Activated CD4-positive, CD25-positive, alpha-beta regulatory T cell (primary cell): ENCODE results near the gene MKNK2.

Source experiments
- DNase-seq, 4 experiments: peaks; one replicate each; lab custom pipeline; 2025; lab: John Stamatoyannopoulos, UW

Gene MKNK2

DNA sequence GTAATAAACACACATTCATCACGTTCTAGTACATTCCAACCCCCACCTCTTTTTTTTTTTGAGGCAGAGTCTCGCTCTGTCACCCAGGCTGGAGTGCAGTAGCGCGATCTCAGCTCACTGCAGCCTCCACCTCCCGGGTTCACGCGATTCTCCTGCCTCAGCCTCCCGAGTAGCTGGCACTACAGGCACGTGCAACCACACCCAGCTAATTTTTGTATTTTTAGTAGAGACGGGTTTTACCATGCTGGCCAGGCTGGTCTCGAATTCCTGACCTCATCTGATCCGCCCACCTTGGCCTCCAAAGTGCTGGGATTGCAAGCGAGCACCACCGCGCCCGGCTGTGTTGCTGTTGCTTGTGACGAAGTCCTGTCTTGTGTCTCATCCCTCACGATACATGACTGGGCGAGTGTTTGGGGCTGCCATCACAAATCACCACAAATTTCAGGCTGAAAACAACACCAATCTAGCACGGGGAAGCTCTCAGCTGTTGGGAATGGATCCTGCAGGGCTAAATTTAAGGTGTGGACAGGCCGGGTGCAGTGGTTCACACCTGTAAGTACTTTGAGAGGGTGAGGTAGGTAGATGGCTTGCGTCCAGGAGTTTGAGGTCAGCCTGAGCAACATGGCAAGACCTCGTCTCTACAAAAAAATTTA, 29.4 kb upstream of the MKNK2 start:
- DNase-seq = no peak

GRCh38 chr19:2079865-2080301, 28.8 kb upstream of the MKNK2 start:
- DNase-seq = no peak

- DNase-seq = no peak
Observed at GRCh38 chr19:2079076-2079864, 28.2 kb upstream of the MKNK2 start.

- no peak for DNase-seq
Observed at GRCh38 chr19:2077833-2078619, 27.0 kb upstream of the MKNK2 start.

DNA sequence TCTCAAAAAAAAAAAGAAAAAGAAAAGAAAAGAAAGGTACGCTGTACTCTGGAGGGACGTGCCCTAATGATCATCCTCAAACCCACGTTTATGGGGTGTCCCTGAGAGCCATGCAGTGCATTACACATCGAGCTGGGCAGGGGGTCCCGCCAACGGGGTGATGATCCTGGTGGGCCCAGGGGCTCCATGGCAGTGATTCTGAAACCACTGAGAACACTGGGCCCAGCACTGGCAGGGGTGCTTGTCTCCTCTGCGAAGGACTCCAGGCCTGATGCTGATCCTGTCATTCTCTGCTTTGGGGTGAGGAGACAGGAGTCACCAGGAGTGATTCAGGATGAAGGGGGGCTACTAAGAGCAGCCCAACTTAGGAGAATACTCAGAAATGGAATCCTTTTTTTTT, 26.4 kb upstream of the MKNK2 start:
- no peak for DNase-seq

- no peak for DNase-seq
Observed at GRCh38 chr19:2076526-2076944, 25.5 kb upstream of the MKNK2 start.

GRCh38 chr19:2072757-2073551, 21.9 kb upstream of the MKNK2 start:
- DNase-seq = no peak

DNA sequence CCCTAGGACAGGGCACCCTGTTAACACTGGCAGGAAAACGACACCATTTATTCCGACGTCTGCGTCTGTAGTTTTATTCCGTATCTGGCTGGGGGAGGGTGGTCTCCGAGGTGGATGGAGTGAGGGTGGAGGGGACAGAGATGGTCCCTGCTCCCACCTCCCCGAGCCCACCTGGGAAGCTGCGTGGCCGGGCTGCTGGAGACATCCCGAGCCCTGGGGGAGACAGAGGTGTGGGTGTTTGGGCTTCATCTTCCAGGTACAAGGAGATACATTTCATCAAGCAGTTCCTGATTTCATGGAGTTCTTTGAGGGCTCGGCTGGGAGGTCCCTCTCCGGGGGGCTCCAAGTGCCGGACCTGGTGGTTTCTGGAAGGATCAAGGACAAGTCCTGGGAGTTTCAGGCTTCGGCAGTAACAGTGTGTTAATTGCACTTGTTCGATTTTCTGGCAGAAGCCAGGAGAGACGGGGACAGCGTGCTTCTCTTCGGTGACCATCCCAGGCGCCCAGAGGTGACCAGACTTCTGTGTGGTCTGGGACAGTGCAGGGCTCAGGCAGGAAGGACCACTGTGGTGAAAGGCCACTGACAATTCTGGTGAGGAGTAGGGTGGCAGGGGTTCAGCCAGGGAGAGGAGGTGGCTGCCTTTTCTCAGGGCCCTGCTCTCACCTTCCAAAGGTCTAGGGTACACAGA, 20.1 kb upstream of the MKNK2 start:
- DNase-seq = no peak

GRCh38 chr19:2070436-2070827, 19.4 kb upstream of the MKNK2 start:
- DNase-seq = no peak

DNA sequence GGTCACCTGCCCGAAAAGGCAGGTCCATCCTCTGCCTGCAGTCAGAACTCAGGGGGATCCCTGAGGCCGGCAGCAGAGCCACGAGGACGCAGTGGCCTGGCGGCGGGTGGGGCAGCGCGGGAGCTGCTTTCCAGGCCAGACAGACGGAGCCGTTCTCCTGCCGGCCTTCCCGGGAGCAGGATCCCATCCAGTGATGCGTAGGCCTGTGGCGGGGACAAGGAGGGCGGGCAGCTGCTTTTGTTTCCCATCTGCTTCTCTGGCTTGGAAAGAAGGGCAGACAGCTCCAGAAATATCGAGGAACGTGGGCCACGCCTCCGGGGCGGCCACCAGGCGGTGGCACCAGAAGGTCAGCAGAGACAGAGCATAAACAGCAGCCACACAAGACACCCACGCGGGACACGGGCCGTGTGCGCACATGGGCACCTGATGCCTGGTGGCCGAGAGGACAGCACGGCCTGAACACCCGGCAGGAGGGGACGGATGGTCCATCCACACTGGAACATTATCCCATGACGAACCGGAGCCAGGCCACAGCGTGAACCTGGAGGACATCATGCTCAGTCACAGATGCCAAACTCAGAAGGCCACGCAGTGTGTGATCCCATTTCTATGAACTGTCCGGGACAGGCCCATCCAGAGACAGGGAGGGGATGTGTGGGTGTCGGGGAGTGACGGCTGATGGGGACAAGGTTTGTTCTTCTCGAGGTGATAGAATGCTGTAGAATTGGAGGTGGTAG, 13.9 kb upstream of the MKNK2 start:
- DNase-seq = no peak

GRCh38 chr19:2064395-2064787, 13.3 kb upstream of the MKNK2 start:
- no peak for DNase-seq

DNA sequence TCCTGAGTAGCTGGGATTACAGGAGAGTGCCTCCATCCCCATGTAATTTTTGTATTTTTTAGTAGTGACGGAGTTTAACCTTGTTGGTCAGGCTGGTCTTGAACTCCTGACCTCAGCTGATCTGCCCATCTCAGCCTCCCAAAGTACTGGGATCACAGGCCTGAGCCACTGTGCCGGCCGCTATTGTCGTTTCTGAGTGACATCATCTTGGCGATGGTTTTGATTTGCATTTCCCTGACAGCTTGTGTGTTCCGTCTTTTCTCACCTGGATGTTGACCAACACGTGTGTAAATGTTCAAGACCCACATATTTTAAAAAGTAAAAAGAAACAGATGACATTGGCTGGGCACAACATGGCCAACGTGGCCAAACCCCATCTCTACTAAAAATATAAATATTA, 12.8 kb upstream of the MKNK2 start:
- DNase-seq = no peak

DNA sequence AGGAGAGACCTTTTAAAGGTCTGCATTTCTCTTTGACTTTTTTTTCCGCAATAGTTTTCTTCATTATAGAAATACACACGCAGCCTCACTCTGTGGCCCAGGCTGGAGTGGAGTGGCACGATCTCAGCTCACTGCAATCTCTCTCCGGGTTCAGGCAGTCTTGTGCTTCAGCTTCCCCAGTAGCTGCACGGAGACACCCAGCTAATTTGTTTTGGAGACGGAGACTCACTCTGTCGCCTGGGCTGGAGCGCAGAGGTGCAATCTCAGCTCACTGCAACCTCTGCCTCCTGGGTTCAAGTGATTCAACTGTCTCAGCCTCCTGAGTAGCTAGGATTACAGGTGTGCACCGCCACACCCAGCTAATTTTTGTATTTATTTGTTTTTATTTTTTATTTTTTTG, 11.7 kb upstream of the MKNK2 start:
- DNase-seq = no peak

- DNase-seq = no peak
Observed at GRCh38 chr19:2062389-2062729, 11.3 kb upstream of the MKNK2 start.

DNA sequence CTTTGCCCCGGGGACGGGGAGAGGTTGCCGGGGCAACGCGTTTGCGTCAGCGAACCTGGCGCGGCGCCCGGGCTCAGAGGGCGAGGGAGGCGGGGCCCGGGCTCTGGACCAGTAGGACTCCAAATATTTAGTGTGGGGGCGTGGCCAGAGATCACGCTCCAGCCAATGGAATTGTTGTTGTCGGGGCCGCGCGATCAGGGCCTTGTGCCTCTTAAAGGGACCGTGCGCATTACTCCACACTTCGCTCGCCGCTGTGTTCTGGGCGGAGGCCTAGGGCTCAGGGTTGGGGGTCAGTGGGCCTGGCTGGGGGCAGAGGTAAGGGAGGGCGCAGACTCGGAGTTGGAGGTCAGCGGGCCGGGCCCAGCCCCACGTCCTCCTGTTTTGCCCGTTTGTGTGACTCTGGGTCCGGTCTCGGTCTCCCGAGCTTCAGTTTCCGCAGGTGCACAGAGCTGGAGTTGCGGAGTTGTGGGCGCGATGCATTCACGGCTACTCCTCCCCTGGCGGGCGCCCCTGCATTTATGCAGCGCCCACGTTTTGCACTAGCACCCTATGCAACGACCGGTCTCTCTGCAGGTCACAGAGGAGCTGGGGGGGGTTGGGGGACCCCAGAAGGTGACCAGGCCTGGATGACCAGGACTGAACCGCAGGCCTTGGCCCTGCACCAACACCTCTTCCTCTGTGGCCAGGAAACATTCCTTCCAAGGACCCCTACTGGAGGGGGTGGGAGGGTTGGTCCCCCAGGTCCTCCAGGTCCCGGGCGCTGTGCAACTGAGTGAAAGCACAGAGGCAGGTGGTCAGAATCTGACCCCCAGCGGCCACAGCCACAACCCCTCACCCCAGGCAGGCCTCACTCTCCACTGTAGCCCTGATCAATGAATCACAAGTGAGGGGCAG, 10.7 kb upstream of the MKNK2 start:
- DNase-seq = peak; percentile 99

- no peak for DNase-seq
Observed at GRCh38 chr19:2060884-2061494, 9.9 kb upstream of the MKNK2 start.

DNA sequence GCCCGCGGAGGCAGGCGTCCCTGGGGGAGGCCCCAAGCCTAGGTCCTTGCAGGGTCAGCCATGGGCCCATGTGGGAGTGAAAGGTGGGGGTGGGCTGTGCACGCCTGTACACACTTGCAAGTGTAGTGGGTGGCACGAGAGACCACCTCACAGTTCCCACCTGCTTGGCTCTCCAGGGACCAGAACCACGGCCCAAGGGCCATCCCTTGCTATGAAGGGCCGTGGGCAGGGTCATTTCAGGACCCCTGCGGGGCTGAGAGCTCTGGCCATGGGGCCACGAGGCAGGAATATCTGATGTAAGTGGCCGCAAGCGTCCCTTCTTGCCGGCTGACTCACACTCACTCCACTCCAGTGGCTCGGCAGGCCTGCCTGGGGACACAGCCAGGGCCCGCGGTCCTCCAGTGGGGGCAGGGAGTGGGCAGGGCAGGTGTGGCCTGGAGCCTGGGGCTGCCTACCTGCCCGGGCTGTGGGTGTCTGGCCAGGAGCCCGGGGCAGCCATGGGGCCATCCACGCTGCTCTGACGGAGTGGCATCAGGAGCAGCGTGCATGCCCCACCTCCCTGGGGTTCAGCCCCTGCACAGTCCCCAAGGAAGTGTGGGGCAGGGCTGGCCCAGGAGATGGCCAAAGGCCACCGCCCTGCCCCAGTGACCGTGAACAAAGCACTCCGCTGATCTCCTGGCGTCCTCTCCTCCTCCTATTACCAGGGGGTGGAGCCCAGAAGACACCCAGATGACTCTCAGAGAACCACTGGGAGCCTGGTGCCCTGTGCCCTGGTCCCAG, 8.6 kb upstream of the MKNK2 start:
- no peak for DNase-seq

DNA sequence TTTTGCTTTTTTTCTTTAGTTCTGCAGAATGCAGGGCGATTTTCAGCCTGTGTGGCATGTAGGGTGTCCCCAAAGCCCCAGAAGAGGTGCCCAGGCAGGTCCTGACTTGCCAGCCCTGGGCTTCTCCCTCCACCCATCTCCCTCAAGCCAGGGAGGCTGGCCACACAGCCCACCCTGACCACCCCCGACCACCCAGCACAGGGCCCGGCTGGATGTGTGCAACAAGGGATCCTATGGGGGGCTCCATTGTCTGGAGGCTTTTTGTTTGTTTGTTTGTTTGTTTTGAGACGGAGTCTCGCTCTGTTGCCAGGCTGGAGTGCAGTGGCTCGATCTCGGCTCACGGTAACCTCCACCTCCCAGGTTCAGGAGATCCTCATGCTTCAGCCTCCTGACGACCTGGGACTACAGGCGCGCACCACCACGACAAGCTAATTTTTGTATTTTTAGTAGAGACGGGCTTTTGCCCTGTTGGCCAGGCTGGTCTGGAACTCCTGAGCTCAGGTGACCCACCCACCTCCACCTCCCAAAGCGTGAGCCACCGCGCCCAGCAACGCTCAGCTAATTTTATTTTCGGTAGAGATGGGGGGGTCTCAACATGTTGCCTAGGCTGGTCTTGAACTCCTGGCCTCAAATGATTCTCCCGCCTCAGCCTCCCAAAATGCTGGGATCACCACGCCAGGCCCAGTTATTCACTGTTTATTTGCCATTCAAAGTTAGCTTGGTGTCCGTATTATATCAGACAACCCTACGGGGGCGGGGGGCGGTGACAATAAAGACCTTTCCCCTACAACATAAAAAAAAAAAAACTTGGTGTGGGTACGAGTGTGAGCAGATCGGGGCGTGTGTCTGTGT, 7.8 kb upstream of the MKNK2 start:
- no peak for DNase-seq
